ENCODE measurements around the gene GAS7. TPM values are rescaled to one million over a fixed set of nuclear protein-coding genes. Genes with fewer than 3 reads are reported as not detected.

Gene GAS7
- total and polyA plus RNA-seq, 2 of the 13 experiments (the other 11 are each of a cell fraction or from before 2014, with no cell fraction given) = 1.0 to 5.2 TPM

DNA sequence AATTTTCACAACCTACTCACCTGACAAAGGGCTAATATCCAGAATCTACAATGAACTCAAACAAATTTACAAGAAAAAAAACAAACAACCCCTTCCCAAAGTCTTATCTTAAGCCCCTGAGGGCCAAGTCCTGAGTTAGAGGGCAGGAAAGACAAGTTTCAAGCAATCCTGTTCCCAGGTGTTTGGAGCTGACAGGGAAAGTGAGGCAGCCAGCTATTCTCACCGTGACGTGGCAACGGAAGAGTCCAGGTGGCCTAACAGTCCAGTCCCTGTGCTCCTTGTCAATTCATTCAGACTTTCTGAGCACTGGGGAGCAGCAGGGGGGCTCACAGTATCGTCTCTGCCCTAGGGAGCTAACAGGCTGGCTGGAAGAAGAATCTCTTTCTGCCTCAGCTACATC lies 203.6 kb downstream of the GAS7 start:
- POLR2A ChIA-PET = no interaction called here
- no peak overlapping the region for H2AFZ ChIP-seq (ENCODE audit: low read length)
- intact Hi-C loops (cut with micrococcal nuclease; ENCODE audit: unreplicated experiment) = no loop called here
- H3K27me3 ChIP-seq (ENCODE audit: control insufficient read depth in 1 of 2, insufficient read depth in 2 of 2, low read length in 2 of 2) = peaks cover 1 to 8% of the 10 kb centered on the region in 2 experiments; a peak in 2 of 5 replicates
- H3K4me3 ChIP-seq (replicated peaks in 1 of 3; ENCODE audit: insufficient read depth in 1 of 3, low read depth in 2 of 3, low read length in 3 of 3) = no peak overlapping the region
- no peaks in the 10 kb centered on the region for H4K20me1 ChIP-seq (ENCODE audit: insufficient read depth, low read length)
- CTCF ChIA-PET (ENCODE audit: low intra/inter-chr PET ratio, low total read pairs) = no interaction called here
- no peak overlapping the region for H3K9ac ChIP-seq (ENCODE audit: insufficient read depth, low read depth, low read length)
- no peak overlapping the region for H3K4me2 ChIP-seq (ENCODE audit: low read depth, low read length)
- FAIRE-seq (no peak), ATAC-seq (no peak), DNase-seq (ENCODE audit: low spot score) (no peak)
- H3K79me2 ChIP-seq (ENCODE audit: insufficient read depth, low read length) = no peaks in the 10 kb centered on the region
- WGBS (ENCODE audit: low lambda C conversion rate) = 14% methylated on average over 1 of the region's 4 CpGs
- TF ChIP-seq SKI (IDR thresholded peaks at IDR 0.05; ENCODE audit: partially characterized antibody) = no peak
- TF ChIP-seq, protein P1, sequence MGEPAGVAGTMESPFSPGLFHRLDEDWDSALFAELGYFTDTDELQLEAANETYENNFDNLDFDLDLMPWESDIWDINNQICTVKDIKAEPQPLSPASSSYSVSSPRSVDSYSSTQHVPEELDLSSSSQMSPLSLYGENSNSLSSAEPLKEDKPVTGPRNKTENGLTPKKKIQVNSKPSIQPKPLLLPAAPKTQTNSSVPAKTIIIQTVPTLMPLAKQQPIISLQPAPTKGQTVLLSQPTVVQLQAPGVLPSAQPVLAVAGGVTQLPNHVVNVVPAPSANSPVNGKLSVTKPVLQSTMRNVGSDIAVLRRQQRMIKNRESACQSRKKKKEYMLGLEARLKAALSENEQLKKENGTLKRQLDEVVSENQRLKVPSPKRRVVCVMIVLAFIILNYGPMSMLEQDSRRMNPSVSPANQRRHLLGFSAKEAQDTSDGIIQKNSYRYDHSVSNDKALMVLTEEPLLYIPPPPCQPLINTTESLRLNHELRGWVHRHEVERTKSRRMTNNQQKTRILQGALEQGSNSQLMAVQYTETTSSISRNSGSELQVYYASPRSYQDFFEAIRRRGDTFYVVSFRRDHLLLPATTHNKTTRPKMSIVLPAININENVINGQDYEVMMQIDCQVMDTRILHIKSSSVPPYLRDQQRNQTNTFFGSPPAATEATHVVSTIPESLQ (CRISPR knock-in tag; conservative IDR thresholded peaks at IDR 0.05) = no peak
- TF ChIP-seq ZSCAN31 (CRISPR knock-in tag; IDR thresholded peaks at IDR 0.05; ENCODE audit: low read depth) = no peak
- no peak for TF ChIP-seq ZFAT (CRISPR knock-in tag; conservative IDR thresholded peaks at IDR 0.05)
- no peak for TF ChIP-seq ZSCAN22 (CRISPR knock-in tag; IDR thresholded peaks at IDR 0.05)
- no peak for TF ChIP-seq ZNF460 (CRISPR knock-in tag; IDR thresholded peaks at IDR 0.05; ENCODE audit: borderline replicate concordance)
- H3K9me3 ChIP-seq (ENCODE audit: low read length) = no peaks in the 10 kb centered on the region
- no TSS peak for BruUV-seq (replicated peaks)
- in situ Hi-C loops (cut with HindIII; ENCODE audit: extremely low pct_ligation_motif_present, low pct_unique_long_range_greater_than_20kb) = no loop called here
- no peak overlapping the region for H3K27ac ChIP-seq (ENCODE audit: extremely low read length, insufficient read depth, low read length)
- no peaks in the 10 kb centered on the region for H3K36me3 ChIP-seq (replicated peaks in 1 of 2; ENCODE audit: control insufficient read depth in 1 of 2, insufficient read depth in 2 of 2, low read length in 2 of 2)
- H3K4me1 ChIP-seq (ENCODE audit: insufficient read depth, low read length) = no peaks in the 10 kb centered on the region

DNA sequence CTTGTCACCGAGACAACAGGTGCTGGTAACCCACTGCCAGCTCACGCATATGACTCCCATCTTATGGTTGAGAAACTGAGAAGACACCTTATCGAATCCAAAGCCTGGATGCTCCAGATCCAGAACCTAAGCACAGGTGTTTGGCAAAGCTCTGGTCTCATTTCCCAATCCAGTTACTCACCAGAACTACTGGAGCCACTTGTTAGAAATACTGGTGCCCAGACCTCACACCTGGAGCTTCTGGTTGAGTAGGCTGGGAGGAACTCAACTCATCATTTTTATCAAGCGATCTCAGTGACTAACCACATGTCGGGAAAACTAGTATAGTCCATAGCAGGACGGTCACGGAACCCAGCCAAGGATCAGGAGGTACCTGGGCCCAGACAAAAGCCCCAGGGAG lies 206.6 kb downstream of the GAS7 start:
- in situ Hi-C loops (cut with HindIII; ENCODE audit: extremely low pct_ligation_motif_present, low pct_unique_long_range_greater_than_20kb) (no loop called here), intact Hi-C loops (cut with micrococcal nuclease; ENCODE audit: unreplicated experiment) (no loop called here)
- POLR2A ChIA-PET = no interaction called here
- FAIRE-seq (no peak), DNase-seq (ENCODE audit: low spot score) (no peak), ATAC-seq (no peak)
- no peaks in the 10 kb centered on the region for H3K4me1 ChIP-seq (ENCODE audit: insufficient read depth, low read length)
- BruUV-seq (replicated peaks) = no TSS peak
- no peak overlapping the region for H3K27ac ChIP-seq (ENCODE audit: extremely low read length, insufficient read depth, low read length)
- H3K9me3 ChIP-seq (ENCODE audit: low read length) = no peaks in the 10 kb centered on the region
- WGBS (ENCODE audit: low lambda C conversion rate) = 10% methylated on average over 4 of the region's 7 CpGs
- peaks cover 0 to 3% of the 10 kb centered on the region in 2 experiments; a peak in 1 of 5 replicates for H3K27me3 ChIP-seq (ENCODE audit: control insufficient read depth in 1 of 2, insufficient read depth in 2 of 2, low read length in 2 of 2)
- no peak overlapping the region for H3K4me2 ChIP-seq (ENCODE audit: low read depth, low read length)
- no peak overlapping the region for H3K9ac ChIP-seq (ENCODE audit: insufficient read depth, low read depth, low read length)
- no peak overlapping the region for H3K4me3 ChIP-seq (replicated peaks in 1 of 3; ENCODE audit: insufficient read depth in 1 of 3, low read depth in 2 of 3, low read length in 3 of 3)
- H3K79me2 ChIP-seq (ENCODE audit: insufficient read depth, low read length) = no peaks in the 10 kb centered on the region
- CTCF ChIA-PET (ENCODE audit: low intra/inter-chr PET ratio, low total read pairs) = no interaction called here
- H4K20me1 ChIP-seq (ENCODE audit: insufficient read depth, low read length) = no peaks in the 10 kb centered on the region
- H2AFZ ChIP-seq (ENCODE audit: low read length) = no peak overlapping the region
- no peaks in the 10 kb centered on the region for H3K36me3 ChIP-seq (replicated peaks in 1 of 2; ENCODE audit: control insufficient read depth in 1 of 2, insufficient read depth in 2 of 2, low read length in 2 of 2)
- TF ChIP-seq TP53 (CRISPR knock-in tag; conservative IDR thresholded peaks at IDR 0.05) (no peak), ZBTB8A (CRISPR knock-in tag; IDR thresholded peaks at IDR 0.05; ENCODE audit: borderline replicate concordance, low read depth) (no peak), SP4 (CRISPR knock-in tag; IDR thresholded peaks at IDR 0.05) (no peak), ZNF263 (CRISPR knock-in tag; IDR thresholded peaks at IDR 0.05) (no peak), SIX1 (CRISPR knock-in tag; IDR thresholded peaks at IDR 0.05; ENCODE audit: borderline replicate concordance) (no peak)
- TF ChIP-seq, protein P2, sequence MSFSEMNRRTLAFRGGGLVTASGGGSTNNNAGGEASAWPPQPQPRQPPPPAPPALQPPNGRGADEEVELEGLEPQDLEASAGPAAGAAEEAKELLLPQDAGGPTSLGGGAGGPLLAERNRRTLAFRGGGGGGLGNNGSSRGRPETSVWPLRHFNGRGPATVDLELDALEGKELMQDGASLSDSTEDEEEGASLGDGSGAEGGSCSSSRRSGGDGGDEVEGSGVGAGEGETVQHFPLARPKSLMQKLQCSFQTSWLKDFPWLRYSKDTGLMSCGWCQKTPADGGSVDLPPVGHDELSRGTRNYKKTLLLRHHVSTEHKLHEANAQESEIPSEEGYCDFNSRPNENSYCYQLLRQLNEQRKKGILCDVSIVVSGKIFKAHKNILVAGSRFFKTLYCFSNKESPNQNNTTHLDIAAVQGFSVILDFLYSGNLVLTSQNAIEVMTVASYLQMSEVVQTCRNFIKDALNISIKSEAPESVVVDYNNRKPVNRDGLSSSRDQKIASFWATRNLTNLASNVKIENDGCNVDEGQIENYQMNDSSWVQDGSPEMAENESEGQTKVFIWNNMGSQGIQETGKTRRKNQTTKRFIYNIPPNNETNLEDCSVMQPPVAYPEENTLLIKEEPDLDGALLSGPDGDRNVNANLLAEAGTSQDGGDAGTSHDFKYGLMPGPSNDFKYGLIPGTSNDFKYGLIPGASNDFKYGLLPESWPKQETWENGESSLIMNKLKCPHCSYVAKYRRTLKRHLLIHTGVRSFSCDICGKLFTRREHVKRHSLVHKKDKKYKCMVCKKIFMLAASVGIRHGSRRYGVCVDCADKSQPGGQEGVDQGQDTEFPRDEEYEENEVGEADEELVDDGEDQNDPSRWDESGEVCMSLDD (CRISPR knock-in tag; IDR thresholded peaks at IDR 0.05; ENCODE audit: borderline replicate concordance) = no peak
